Colonic mucosa (tissue), 4 donors: ENCODE results near the gene STKLD1. TPM values are rescaled to one million over a fixed set of nuclear protein-coding genes. Genes with fewer than 3 reads are reported as not detected.

ENCODE experiments used
- DNase-seq: peaks from one replicate; pipeline ENCODE4 v3.0.0-alpha.2; 2020
- H3K27ac ChIP-seq: fragments of 200-600 bp; one replicate; pipeline ENCODE4 v1.8.0; 2021
- H3K27me3 ChIP-seq: fragments of 200-600 bp; one replicate; pipeline ENCODE4 v1.8.0; 2021
- H3K36me3 ChIP-seq: fragments of 200-600 bp; one replicate; pipeline ENCODE4 v1.8.0; 2021
- H3K4me1 ChIP-seq: fragments of 200-600 bp; one replicate; pipeline ENCODE4 v1.8.0; 2021; ENCODE audit warnings: mild to moderate bottlenecking
- H3K4me3 ChIP-seq: fragments of 200-600 bp; one replicate; pipeline ENCODE4 v1.8.0; 2021
- H3K9ac ChIP-seq, 2 donors: one replicate each; pipeline ENCODE4 v1.7.0; 2013; ENCODE audit warnings: control low read depth in 2 of 2, low read depth in 2 of 2, low read length in 2 of 2
- H3K9me3 ChIP-seq: fragments of 200-600 bp; one replicate; pipeline ENCODE4 v1.8.0; 2021
- intact Hi-C: fragments of 100-400 bp; cut with DNase I; formaldehyde crosslinking; loops from one replicate; pipeline ENCODE4 v1.14.1; 2022
- total RNA-seq, 2 donors: library from RNA; stranded (reverse); fragmentation: NEBNext Ultra II Directional in 1 of 2; extraction: Animal tissue kit (Norgen Biotek cat#: 25700) in 1 of 2; gene quantifications; one replicate each; pipeline ENCODE4 v1.2.1, GENCODE V29; 2021
- TF ChIP-seq, protein P1 (sequence below): fragments of 200-600 bp; IDR thresholded peaks from one replicate; pipeline ENCODE4 v1.8.0; 2022; ENCODE audit warnings: antibody characterized with exemption, mild to moderate bottlenecking
- donor health status: healthy.
- donor health status: DM: no; HTN: no; CAD: no.
- donor health status: DM: no; HTN: no; CAD: no.

STKLD1 gene
- total RNA-seq, 2 donors from 2014 or later, result 0.45 TPM; not detected in 1

DNA sequence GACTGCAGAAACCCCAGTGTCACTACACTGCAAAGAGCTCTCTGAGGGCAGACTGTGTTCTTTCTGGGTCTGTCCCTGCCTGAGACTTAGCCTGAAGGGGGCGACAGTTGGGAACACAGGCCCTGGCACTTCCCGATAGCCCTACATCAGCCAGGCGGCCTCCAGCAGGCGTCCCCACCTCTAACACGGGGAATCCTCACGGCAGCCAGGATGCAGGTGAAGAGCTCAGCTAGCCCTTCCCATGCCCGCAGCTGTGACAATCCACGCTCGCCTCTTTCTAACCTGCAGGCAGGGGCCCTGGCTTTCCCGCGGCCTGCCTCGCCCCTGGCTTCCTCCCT is 34.1 kb upstream of the STKLD1 start:
- H3K36me3 ChIP-seq, result peaks cover 5% of the 10 kb centered on the region

DNA sequence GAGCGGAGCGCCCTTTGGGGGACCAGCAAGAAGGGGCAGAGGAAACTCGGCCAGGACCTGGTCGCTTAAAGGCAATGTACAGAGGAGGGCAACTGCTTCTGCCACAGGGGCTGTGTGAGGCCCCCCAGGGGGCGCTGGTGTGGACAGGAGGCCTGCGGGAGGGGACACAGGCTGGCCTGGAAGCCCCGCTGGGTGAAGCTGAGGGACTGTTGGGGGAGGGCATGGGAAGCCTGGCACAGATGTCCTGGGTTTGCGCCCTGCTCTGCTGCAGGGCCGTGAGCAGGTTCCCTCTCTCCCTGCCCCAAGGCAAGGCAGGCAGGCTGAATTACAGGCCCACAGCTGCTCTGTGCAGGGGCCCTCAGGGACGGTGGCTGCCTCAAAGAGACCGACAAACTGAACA is 33.6 kb upstream of the STKLD1 start:
- Histone ChIP-seq H3K9ac (peak overlapping the region in 1 of 2 donors; percentile 12), H3K27me3 (no peaks in the 10 kb centered on the region), H3K9me3 (no peaks in the 10 kb centered on the region), H3K4me1 (peaks cover 7% of the 10 kb centered on the region), H3K27ac (no peak overlapping the region), H3K4me3 (no peak overlapping the region), H3K36me3 (peaks cover 5% of the 10 kb centered on the region)
- TF ChIP-seq, protein P1, sequence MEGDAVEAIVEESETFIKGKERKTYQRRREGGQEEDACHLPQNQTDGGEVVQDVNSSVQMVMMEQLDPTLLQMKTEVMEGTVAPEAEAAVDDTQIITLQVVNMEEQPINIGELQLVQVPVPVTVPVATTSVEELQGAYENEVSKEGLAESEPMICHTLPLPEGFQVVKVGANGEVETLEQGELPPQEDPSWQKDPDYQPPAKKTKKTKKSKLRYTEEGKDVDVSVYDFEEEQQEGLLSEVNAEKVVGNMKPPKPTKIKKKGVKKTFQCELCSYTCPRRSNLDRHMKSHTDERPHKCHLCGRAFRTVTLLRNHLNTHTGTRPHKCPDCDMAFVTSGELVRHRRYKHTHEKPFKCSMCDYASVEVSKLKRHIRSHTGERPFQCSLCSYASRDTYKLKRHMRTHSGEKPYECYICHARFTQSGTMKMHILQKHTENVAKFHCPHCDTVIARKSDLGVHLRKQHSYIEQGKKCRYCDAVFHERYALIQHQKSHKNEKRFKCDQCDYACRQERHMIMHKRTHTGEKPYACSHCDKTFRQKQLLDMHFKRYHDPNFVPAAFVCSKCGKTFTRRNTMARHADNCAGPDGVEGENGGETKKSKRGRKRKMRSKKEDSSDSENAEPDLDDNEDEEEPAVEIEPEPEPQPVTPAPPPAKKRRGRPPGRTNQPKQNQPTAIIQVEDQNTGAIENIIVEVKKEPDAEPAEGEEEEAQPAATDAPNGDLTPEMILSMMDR, result no peak
- no peak for DNase-seq
- intact Hi-C loops, result no loop called here

More for the DNA sequence above, 34.1 kb upstream of the STKLD1 start:
- Histone ChIP-seq H3K4me3 (no peak overlapping the region), H3K4me1 (peaks cover 7% of the 10 kb centered on the region), H3K27ac (no peak overlapping the region), H3K9me3 (no peaks in the 10 kb centered on the region), H3K9ac (peak overlapping the region in 1 of 2 donors; percentile 12), H3K27me3 (no peaks in the 10 kb centered on the region)
- DNase-seq, result no peak
- intact Hi-C loops, result no loop called here
- TF ChIP-seq, protein P1, result no peak

DNA sequence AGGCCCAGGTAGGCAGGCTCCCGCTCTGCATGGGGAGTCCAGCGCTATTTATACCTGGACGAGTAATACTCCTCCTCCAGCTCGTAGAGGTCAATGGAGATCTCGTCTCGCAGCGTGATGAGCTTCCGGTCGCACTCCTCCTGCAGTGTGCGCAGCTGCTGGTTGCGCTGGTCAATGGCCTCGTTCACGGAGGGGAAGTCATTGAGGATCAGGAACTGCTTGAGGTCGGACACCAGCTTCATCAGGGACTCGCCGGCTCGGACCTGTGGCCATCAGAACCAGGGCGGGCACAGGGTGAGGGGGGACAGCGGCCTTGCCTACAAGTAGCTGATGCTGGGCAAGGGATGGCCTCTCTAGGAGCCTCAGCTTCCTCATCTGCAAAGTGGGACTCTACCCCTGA is 32.1 kb upstream of the STKLD1 start:
- no peak overlapping the region for H3K4me3 ChIP-seq
- H3K4me1 ChIP-seq, result peaks cover 7% of the 10 kb centered on the region
- intact Hi-C loops, result no loop called here
- H3K36me3 ChIP-seq, result peaks cover 5% of the 10 kb centered on the region
- H3K9ac ChIP-seq, result no peak overlapping the region
- H3K9me3 ChIP-seq, result no peaks in the 10 kb centered on the region
- TF ChIP-seq, protein P1, result no peak
- H3K27ac ChIP-seq, result no peak overlapping the region
- no peak for DNase-seq
- no peaks in the 10 kb centered on the region for H3K27me3 ChIP-seq

DNA sequence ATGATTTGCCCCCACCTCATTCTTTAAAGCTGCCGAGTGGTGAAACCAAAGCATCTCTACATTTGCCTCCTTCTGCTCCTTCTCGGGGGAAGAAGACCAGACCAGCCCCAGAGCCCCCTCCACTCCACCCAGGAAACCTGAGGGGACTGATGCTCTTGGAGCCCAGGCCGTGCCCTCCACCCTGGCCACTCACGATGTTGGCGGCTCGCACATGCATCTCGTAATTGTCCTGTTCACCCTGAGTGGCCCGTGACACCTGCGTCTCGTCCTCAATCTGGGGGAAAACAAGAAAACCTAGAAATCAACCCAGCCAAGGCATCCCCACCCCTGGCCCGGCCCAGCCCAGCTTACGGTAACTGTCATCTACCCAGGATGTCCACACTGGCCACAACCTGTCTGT is 31.2 kb upstream of the STKLD1 start:
- peaks cover 7% of the 10 kb centered on the region for H3K4me1 ChIP-seq
- H3K9me3 ChIP-seq, result no peaks in the 10 kb centered on the region
- peaks cover 9% of the 10 kb centered on the region for H3K36me3 ChIP-seq
- intact Hi-C loops, result no loop called here
- TF ChIP-seq, protein P1, result no peak
- no peak overlapping the region for H3K9ac ChIP-seq
- no peak for DNase-seq
- H3K27ac ChIP-seq, result no peak overlapping the region
- no peak overlapping the region for H3K4me3 ChIP-seq
- H3K27me3 ChIP-seq, result no peaks in the 10 kb centered on the region

DNA sequence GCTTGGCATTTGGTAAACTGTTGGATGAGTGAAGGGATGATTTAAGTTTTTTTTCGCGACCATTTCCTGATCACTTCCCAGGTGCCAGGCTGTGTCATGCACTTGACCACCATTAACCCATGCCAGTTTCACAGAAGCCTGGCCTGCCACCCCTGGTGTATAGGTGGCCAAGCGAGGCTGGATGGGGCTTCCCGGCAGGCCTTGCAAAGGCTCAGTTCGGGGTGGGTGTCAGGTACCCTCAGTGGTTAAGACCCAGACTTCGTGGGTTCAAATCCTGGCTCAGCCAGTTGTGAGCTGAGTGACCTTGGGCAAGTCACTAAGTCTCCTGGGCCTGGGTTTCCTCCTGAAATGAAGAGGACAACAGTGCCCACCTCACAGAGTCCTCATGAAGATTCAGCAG is 30.6 kb upstream of the STKLD1 start:
- H3K36me3 ChIP-seq, result peaks cover 15% of the 10 kb centered on the region
- no peak overlapping the region for H3K4me3 ChIP-seq
- no peak overlapping the region for H3K9ac ChIP-seq
- peaks cover 7% of the 10 kb centered on the region for H3K4me1 ChIP-seq
- no peak for DNase-seq
- H3K27me3 ChIP-seq, result no peaks in the 10 kb centered on the region
- no peaks in the 10 kb centered on the region for H3K9me3 ChIP-seq
- no peak overlapping the region for H3K27ac ChIP-seq
- intact Hi-C loops, result no loop called here
- TF ChIP-seq, protein P1, result no peak
